Measurements from ENCODE around the gene PTPRZ1. TPM values are rescaled to one million over a fixed set of nuclear protein-coding genes. Genes with fewer than 3 reads are reported as not detected.

The PTPRZ1 gene
- total and polyA plus RNA-seq, 2 donors from 2014 or later, result 0.17 to 0.98 TPM

DNA sequence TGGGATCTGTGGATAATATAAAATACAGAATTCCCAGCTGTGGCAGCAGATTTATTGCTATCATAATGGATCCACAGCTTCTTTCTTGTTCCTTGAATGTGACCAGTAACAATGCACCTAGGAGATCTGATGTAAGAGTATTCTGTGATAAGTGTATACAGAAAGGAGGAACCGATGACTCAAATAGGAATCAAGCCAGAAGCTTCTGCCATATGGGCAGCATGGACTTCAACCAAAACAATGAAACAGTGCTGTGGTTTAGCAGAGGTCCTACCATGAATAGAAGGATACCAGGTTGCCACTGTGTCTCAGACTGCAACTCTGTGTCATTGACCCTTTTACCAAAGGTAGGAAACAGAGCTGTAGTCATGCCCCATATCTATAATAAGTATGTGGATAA, 81.8 kb downstream of the PTPRZ1 start:
- no peak overlapping the region for H3K27ac ChIP-seq (ENCODE audit: low read depth in 2 of 2, low read length in 2 of 2)
- no peaks in the 10 kb centered on the region for H3K9me3 ChIP-seq (ENCODE audit: control insufficient read depth in 2 of 3, insufficient read depth in 1 of 3, low read length in 3 of 3)
- H3K4me3 ChIP-seq (ENCODE audit: low read length in 3 of 3), result no peak overlapping the region
- TF ChIP-seq, protein P1, sequence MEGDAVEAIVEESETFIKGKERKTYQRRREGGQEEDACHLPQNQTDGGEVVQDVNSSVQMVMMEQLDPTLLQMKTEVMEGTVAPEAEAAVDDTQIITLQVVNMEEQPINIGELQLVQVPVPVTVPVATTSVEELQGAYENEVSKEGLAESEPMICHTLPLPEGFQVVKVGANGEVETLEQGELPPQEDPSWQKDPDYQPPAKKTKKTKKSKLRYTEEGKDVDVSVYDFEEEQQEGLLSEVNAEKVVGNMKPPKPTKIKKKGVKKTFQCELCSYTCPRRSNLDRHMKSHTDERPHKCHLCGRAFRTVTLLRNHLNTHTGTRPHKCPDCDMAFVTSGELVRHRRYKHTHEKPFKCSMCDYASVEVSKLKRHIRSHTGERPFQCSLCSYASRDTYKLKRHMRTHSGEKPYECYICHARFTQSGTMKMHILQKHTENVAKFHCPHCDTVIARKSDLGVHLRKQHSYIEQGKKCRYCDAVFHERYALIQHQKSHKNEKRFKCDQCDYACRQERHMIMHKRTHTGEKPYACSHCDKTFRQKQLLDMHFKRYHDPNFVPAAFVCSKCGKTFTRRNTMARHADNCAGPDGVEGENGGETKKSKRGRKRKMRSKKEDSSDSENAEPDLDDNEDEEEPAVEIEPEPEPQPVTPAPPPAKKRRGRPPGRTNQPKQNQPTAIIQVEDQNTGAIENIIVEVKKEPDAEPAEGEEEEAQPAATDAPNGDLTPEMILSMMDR (IDR thresholded peaks at IDR 0.05; ENCODE audit: borderline replicate concordance, extremely low read depth, insufficient read depth), result no peak
- FAIRE-seq (no peak), DNase-seq (no peak)
- intact Hi-C loops (cut with DNase I), result no loop called here
- H3K9ac ChIP-seq (ENCODE audit: low read length in 3 of 3), result no peak overlapping the region
- no peaks in the 10 kb centered on the region for H3K36me3 ChIP-seq (ENCODE audit: control insufficient read depth in 2 of 3, insufficient read depth in 3 of 3, low read length in 3 of 3)
- H3K4me1 ChIP-seq (ENCODE audit: control insufficient read depth in 2 of 3, insufficient read depth in 2 of 3, low read depth in 1 of 3, low read length in 3 of 3), result no peaks in the 10 kb centered on the region
- no peaks in the 10 kb centered on the region for H3K27me3 ChIP-seq (ENCODE audit: control insufficient read depth, insufficient read depth, low read length)

DNA sequence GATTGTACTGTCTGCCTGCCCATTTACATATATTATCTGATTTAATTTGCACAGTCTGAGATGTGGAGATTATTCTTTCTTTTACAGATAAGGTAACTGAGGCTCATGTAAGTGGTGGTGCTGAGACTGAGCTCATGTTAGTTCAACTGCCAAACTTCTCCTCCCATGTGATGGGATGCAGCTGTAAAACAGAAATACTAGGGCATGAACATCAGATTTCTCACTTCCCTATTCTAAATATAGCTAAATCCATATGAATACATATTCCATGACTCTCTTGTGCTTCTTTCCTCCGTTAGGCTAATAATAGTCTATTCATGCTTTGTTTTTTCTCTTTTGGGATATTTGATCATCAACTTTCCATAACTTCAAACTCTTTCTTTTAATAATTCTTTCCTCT, 84.7 kb downstream of the PTPRZ1 start:
- FAIRE-seq (no peak), DNase-seq (no peak)
- H3K4me3 ChIP-seq (ENCODE audit: low read length in 3 of 3), result no peak overlapping the region
- H3K9me3 ChIP-seq (ENCODE audit: control insufficient read depth in 2 of 3, insufficient read depth in 1 of 3, low read length in 3 of 3), result no peaks in the 10 kb centered on the region
- no peaks in the 10 kb centered on the region for H3K27me3 ChIP-seq (ENCODE audit: control insufficient read depth, insufficient read depth, low read length)
- TF ChIP-seq, protein P1 (IDR thresholded peaks at IDR 0.05; ENCODE audit: borderline replicate concordance, extremely low read depth, insufficient read depth), result no peak
- intact Hi-C loops (cut with DNase I), result no loop called here
- H3K27ac ChIP-seq (ENCODE audit: low read depth in 2 of 2, low read length in 2 of 2), result no peak overlapping the region
- no peak overlapping the region for H3K9ac ChIP-seq (ENCODE audit: low read length in 3 of 3)
- no peaks in the 10 kb centered on the region for H3K4me1 ChIP-seq (ENCODE audit: control insufficient read depth in 2 of 3, insufficient read depth in 2 of 3, low read depth in 1 of 3, low read length in 3 of 3)
- no peaks in the 10 kb centered on the region for H3K36me3 ChIP-seq (ENCODE audit: control insufficient read depth in 2 of 3, insufficient read depth in 3 of 3, low read length in 3 of 3)

DNA sequence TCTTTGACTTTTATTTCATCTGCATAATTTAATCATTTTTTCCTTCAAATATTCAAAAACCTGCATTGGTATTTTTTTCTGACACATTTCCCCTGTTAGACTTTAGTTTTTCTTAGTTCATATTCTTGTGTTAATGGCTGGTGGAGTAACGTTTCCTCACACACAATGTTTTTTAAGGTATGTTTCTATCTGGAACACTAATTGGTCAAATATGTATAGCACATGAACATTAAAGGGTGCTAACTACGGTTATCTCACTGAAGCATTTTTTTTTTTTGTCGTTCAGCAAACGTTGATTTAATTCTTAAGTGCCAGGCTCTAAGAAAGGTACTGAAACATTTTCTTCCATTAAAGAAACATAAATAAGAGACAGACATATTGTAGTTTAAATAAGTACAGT, 87.7 kb downstream of the PTPRZ1 start:
- FAIRE-seq, result no peak
- no peak overlapping the region for H3K4me3 ChIP-seq (ENCODE audit: low read length in 3 of 3)
- H3K4me1 ChIP-seq (ENCODE audit: control insufficient read depth in 2 of 3, insufficient read depth in 2 of 3, low read depth in 1 of 3, low read length in 3 of 3), result no peaks in the 10 kb centered on the region
- H3K36me3 ChIP-seq (ENCODE audit: control insufficient read depth in 2 of 3, insufficient read depth in 3 of 3, low read length in 3 of 3), result no peaks in the 10 kb centered on the region
- no peak for DNase-seq
- TF ChIP-seq, protein P1 (IDR thresholded peaks at IDR 0.05; ENCODE audit: borderline replicate concordance, extremely low read depth, insufficient read depth), result no peak
- intact Hi-C loops (cut with DNase I), result no loop called here
- H3K27ac ChIP-seq (ENCODE audit: low read depth in 2 of 2, low read length in 2 of 2), result no peak overlapping the region
- no peak overlapping the region for H3K9ac ChIP-seq (ENCODE audit: low read length in 3 of 3)
- no peaks in the 10 kb centered on the region for H3K27me3 ChIP-seq (ENCODE audit: control insufficient read depth, insufficient read depth, low read length)
- H3K9me3 ChIP-seq (ENCODE audit: control insufficient read depth in 2 of 3, insufficient read depth in 1 of 3, low read length in 3 of 3), result no peaks in the 10 kb centered on the region

All from kidney (tissue), 14 donors.